Progenitor cell of endocrine pancreas (in vitro differentiated cells): ENCODE results near the gene SGK2. TPM values are rescaled to one million over a fixed set of nuclear protein-coding genes. Genes with fewer than 3 reads are reported as not detected.
"Not testable (repeated sequence)": the region's sequence is repeated elsewhere in the genome, so short reads cannot be mapped to it uniquely, and the experiment has no call there.

Experiments used
- DNase-seq: peaks from one replicate; pipeline ENCODE4 v3.0.0; 2021; ENCODE audit warnings: low spot score; ENCODE audit not compliant: unreplicated experiment
- H3K27ac Mint-ChIP-seq: 2 replicates; pipeline ENCODE4 v1.8.0; 2021; ENCODE audit warnings: mild to moderate bottlenecking, moderate library complexity, mixed read lengths
- H3K27me3 Mint-ChIP-seq: 2 replicates; pipeline ENCODE4 v1.8.0; 2021; ENCODE audit warnings: mixed read lengths
- H3K36me3 Mint-ChIP-seq: 2 replicates; pipeline ENCODE4 v1.8.0; 2022; ENCODE audit warnings: mixed read lengths; ENCODE audit not compliant: insufficient read depth
- H3K4me1 Mint-ChIP-seq: 2 replicates; pipeline ENCODE4 v1.8.0; 2021; ENCODE audit warnings: low read depth, mixed read lengths
- H3K4me3 Mint-ChIP-seq: 2 replicates; pipeline ENCODE4 v1.8.0; 2021; ENCODE audit warnings: low read depth, mild to moderate bottlenecking, moderate library complexity, mixed read lengths
- H3K9me3 Mint-ChIP-seq: 2 replicates; pipeline ENCODE4 v1.8.0; 2021; ENCODE audit warnings: low read depth, mixed read lengths
- total RNA-seq: library from RNA; stranded (reverse); gene quantifications from 2 replicates; pipeline ENCODE4 v1.2.1, GENCODE V29; 2021
- TF ChIP-seq, protein P1 (sequence below): fragments of 200-600 bp; sonication (generic); IDR thresholded peaks from one replicate; pipeline ENCODE4 v1.5.0; 2021; ENCODE audit warnings: antibody characterized with exemption, mild to moderate bottlenecking; ENCODE audit not compliant: unreplicated experiment

SGK2 gene
- total RNA-seq, 1 donor from 2014 or later, result 8.9 TPM

DNA sequence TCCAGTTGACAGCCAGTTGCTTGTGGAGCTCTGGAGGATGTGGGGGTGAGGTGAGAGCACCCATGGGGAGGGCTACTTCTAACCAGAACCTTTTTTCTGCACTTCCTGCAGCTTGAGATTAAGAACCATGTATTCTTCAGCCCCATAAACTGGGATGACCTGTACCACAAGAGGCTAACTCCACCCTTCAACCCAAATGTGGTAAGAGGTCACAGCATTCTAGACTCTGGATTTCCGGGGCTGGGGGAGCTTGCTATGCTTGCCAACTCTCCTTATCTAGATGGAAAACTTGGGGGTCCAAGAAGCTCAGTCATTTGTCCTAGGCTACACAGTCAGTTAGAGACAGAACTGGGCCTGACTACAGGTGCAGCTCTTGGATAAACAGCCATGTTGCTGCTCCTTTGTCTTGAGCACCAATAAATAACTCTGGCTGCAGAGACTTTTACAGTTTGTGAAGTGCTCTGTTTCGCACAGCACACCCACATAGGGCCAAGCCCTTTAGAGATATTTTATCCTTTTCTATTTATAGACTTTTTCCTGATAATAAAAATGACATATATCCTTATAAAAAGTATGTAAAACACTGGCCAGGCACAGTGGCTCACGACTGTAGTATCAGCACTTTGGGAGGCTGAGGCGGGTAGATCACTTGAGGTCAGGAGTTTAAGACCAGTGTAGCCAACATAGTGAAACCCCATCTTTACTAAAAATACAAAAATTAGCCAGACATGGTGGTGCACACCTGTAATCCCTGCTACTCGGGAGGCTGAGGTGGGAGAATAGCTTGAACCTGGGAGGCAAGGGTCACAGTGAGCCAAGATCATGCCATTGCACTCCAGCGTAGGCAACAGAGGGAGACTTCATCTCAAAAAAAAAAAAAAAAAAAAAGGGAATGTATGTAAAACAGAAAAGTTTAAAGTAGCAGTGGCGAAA lies 21.3 kb downstream of the SGK2 start:
- H3K36me3 Mint-ChIP-seq, result peaks cover 2% of the 10 kb centered on the region
- H3K27me3 Mint-ChIP-seq, result no peaks in the 10 kb centered on the region
- H3K27ac Mint-ChIP-seq, result no peak overlapping the region
- H3K9me3 Mint-ChIP-seq, result no peaks in the 10 kb centered on the region
- DNase-seq, result no peak
- TF ChIP-seq, protein P1, sequence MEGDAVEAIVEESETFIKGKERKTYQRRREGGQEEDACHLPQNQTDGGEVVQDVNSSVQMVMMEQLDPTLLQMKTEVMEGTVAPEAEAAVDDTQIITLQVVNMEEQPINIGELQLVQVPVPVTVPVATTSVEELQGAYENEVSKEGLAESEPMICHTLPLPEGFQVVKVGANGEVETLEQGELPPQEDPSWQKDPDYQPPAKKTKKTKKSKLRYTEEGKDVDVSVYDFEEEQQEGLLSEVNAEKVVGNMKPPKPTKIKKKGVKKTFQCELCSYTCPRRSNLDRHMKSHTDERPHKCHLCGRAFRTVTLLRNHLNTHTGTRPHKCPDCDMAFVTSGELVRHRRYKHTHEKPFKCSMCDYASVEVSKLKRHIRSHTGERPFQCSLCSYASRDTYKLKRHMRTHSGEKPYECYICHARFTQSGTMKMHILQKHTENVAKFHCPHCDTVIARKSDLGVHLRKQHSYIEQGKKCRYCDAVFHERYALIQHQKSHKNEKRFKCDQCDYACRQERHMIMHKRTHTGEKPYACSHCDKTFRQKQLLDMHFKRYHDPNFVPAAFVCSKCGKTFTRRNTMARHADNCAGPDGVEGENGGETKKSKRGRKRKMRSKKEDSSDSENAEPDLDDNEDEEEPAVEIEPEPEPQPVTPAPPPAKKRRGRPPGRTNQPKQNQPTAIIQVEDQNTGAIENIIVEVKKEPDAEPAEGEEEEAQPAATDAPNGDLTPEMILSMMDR, result no peak
- H3K4me3 Mint-ChIP-seq, result no peak overlapping the region
- peaks cover 5% of the 10 kb centered on the region for H3K4me1 Mint-ChIP-seq

DNA sequence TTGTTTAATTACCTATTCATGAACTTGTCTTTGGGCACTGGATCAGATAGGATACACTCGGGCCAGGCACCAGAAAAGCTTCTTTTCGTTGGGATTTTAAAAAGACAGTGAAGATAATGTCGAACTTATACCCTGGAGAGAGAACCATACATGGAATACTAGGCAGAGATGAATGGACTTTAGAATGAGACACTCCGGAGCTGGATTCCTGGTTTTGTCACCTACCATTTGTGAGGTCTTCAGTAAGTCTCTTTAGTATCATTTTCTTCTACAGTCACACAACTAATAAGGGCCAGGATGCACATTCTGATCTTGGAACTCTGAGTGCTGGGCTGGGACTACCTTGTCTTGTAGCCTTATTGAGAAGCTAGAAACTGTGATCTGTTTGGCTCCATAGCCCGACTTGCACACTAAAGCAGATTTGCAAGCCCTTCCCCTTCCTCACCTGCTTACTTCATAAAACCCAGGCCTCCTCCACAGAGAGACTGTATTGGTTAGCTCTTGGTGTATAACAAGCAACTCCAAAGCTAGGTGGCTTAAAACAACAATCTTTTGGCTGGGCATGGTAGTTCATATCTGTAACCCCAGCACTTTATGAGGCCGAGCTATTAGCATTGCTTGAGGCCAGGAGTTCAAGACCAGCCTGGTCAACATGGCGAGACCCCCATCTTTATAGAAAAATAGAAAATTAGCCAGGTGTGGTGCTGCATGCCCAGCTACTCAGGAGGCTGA lies 24.5 kb downstream of the SGK2 start:
- Mint-ChIP-seq H3K27me3 (no peaks in the 10 kb centered on the region), H3K27ac (no peak overlapping the region), H3K36me3 (no peaks in the 10 kb centered on the region), H3K4me3 (no peak overlapping the region), H3K4me1 (peaks cover 5% of the 10 kb centered on the region), H3K9me3 (no peaks in the 10 kb centered on the region)
- TF ChIP-seq, protein P1, result no peak
- DNase-seq, result no peak

DNA sequence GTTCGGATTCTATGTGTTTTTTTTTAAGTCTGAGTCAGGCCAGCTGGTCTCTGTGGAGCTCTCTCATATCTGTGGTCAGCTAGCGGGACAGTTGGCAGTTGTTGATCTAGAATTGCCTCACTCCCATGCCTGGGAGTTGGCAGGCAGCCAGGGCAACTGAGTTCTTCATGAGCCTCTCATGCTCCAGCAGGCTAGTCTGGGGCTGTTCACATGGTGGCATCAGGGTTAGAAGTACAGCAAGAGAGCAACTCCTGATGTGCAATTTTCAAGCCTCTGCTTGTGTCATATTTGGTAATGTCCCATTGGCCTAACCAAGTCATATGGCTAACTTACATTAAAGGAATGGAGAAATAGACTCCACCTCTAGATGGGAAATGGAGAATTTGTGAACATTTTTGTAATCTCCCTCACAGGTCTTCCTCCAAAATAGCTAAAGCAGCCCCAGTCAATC lies 25.2 kb downstream of the SGK2 start:
- Mint-ChIP-seq H3K27me3 (no peaks in the 10 kb centered on the region), H3K4me3 (no peak overlapping the region), H3K9me3 (no peaks in the 10 kb centered on the region), H3K4me1 (peaks cover 5% of the 10 kb centered on the region), H3K36me3 (no peaks in the 10 kb centered on the region), H3K27ac (peak overlapping the region; percentile 76)
- no peak for DNase-seq
- TF ChIP-seq, protein P1, result no peak

DNA sequence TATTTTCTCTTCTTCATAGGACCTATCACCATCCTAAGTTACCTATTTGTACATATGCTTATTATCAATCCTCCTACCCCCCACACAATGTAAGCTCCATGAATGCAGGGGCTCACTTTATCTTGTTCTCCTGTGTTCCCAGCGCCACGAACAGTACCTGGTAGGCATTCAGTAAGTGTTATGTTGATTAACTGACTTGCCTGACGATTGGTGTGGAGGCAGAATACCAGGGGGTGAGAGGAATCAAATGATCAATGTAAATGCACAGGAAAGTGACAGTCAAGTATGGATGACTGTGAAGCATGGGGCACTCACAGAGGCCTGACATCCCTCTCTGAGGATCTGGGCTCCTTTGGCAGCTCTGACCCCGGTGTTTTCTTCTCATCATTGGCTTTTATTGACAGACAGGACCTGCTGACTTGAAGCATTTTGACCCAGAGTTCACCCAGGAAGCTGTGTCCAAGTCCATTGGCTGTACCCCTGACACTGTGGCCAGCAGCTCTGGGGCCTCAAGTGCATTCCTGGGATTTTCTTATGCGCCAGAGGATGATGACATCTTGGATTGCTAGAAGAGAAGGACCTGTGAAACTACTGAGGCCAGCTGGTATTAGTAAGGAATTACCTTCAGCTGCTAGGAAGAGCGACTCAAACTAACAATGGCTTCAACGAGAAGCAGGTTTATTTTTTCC lies 25.8 kb downstream of the SGK2 start:
- Mint-ChIP-seq H3K9me3 (no peaks in the 10 kb centered on the region), H3K27ac (peak overlapping the region; percentile 21), H3K4me1 (peaks cover 5% of the 10 kb centered on the region), H3K36me3 (no peaks in the 10 kb centered on the region), H3K4me3 (no peak overlapping the region), H3K27me3 (no peaks in the 10 kb centered on the region)
- no peak for DNase-seq
- TF ChIP-seq, protein P1, result no peak

DNA sequence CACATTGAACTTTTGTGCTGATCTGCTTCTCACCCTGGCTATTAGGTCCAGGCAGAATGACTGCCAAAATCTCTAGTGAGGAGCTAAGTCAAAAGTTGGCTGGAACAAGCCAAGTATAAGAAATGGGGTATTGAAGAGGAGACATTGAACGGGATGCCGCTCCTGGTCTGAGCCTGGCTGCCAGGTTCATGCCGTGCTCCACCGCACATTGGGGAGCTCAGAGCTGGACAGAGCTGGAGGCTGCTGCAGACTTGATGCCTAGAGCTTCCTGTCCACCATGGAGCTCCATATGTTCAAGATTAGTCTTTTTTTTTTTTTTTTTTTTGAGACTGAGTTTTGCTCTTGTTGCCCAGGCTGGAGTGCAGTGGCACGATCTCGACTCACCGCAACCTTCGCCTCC lies 27.8 kb downstream of the SGK2 start:
- Mint-ChIP-seq H3K4me3 (no peak overlapping the region), H3K4me1 (peaks cover 14% of the 10 kb centered on the region), H3K9me3 (no peaks in the 10 kb centered on the region), H3K27ac (no peak overlapping the region), H3K36me3 (no peaks in the 10 kb centered on the region), H3K27me3 (no peaks in the 10 kb centered on the region)
- TF ChIP-seq, protein P1, result no peak
- no peak for DNase-seq

DNA sequence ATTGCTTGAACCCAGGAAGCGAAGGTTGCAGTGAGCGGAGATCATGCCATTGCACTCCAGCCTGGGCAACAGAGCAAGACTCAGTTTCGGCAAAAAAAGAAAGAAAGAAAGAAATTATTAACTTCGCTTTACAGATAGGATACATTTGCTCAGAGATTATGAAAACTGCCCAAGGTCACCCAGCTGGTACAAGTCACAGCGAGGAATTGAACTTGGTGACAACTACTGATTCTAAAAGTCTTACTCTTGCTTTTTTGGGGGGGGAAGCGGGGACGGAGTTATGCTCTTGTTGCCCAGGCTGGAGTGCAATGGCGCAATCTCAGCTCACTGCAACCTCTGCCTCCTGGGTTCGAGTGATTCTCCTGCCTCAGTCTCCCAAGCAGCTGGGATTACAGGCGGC lies 29.7 kb downstream of the SGK2 start:
- not testable (repeated sequence) for H3K9me3 Mint-ChIP-seq, H3K4me3 Mint-ChIP-seq, H3K27me3 Mint-ChIP-seq, H3K27ac Mint-ChIP-seq, DNase-seq, H3K36me3 Mint-ChIP-seq
- peaks cover 16% of the 10 kb centered on the region for H3K4me1 Mint-ChIP-seq
